GM23248 (cell line): ENCODE results near the gene ESRRB. TPM values are rescaled to one million over a fixed set of nuclear protein-coding genes. Genes with fewer than 3 reads are reported as not detected.

Experiments
- DNase-seq: peaks from one replicate; pipeline ENCODE4 v3.0.0-alpha.2; 2015
- H2AFZ ChIP-seq: fragments of 200-600 bp; sonication (generic); 2 replicates; pipeline ENCODE4 v1.6.1; 2016; ENCODE audit warnings: antibody characterized with exemption
- H3F3A ChIP-seq: fragments of 200-600 bp; sonication (generic); 2 replicates; pipeline ENCODE4 v1.6.1; 2016; ENCODE audit warnings: mild to moderate bottlenecking, antibody characterized with exemption, mixed run types; ENCODE audit not compliant: insufficient read depth
- H3K27ac ChIP-seq: fragments of 200-600 bp; sonication (generic); 2 replicates; pipeline ENCODE4 v1.5.1; 2016; ENCODE audit warnings: mild to moderate bottlenecking
- H3K27me3 ChIP-seq: fragments of 200-600 bp; sonication (generic); replicated peaks from 2 replicates; pipeline ENCODE4 v1.6.1; 2016; ENCODE audit warnings: mild to moderate bottlenecking; ENCODE audit not compliant: insufficient read depth
- H3K36me3 ChIP-seq: fragments of 200-600 bp; sonication (generic); 2 replicates; pipeline ENCODE4 v1.6.1; 2016; ENCODE audit warnings: low read depth, mild to moderate bottlenecking
- H3K4me1 ChIP-seq: fragments of 200-600 bp; sonication (generic); 2 replicates; pipeline ENCODE4 v1.6.1; 2016; ENCODE audit warnings: mild to moderate bottlenecking; ENCODE audit not compliant: insufficient read depth
- H3K4me2 ChIP-seq: fragments of 200-600 bp; sonication (generic); one replicate; pipeline ENCODE4 v1.6.1; 2016; ENCODE audit warnings: mild to moderate bottlenecking; ENCODE audit not compliant: unreplicated experiment
- H3K4me3 ChIP-seq: fragments of 200-600 bp; sonication (generic); 2 replicates; pipeline ENCODE4 v1.5.1; 2016; ENCODE audit warnings: mild to moderate bottlenecking
- H3K79me2 ChIP-seq: fragments of 200-600 bp; sonication (generic); 2 replicates; pipeline ENCODE4 v1.6.1; 2016; ENCODE audit warnings: mild to moderate bottlenecking; ENCODE audit not compliant: insufficient read depth
- H3K9ac ChIP-seq: fragments of 200-600 bp; sonication (generic); 2 replicates; pipeline ENCODE4 v1.6.1; 2016; ENCODE audit warnings: mild to moderate bottlenecking
- H3K9me2 ChIP-seq: fragments of 200-600 bp; sonication (generic); 2 replicates; pipeline ENCODE4 v1.6.1; 2016; ENCODE audit warnings: mixed run types, mild to moderate bottlenecking, moderate library complexity; ENCODE audit not compliant: insufficient read depth
- H3K9me3 ChIP-seq: fragments of 200-600 bp; sonication (generic); one replicate; pipeline ENCODE4 v1.6.1; 2017; ENCODE audit warnings: low read depth
- H4K20me1 ChIP-seq: fragments of 200-600 bp; sonication (generic); 2 replicates; pipeline ENCODE4 v1.6.0; 2016; ENCODE audit not compliant: insufficient read depth
- EZH2 ChIP-seq: fragments of 200-600 bp; sonication (generic); IDR thresholded peaks from 2 replicates; pipeline ENCODE4 v1.6.1; 2018; ENCODE audit warnings: antibody characterized with exemption, mild to moderate bottlenecking; ENCODE audit not compliant: insufficient read depth, poor library complexity, severe bottlenecking
- EZH2phosphoT487 ChIP-seq: fragments of 200-600 bp; sonication (generic); IDR thresholded peaks from 2 replicates; pipeline ENCODE4 v1.6.1; 2018; ENCODE audit warnings: antibody characterized with exemption, moderate library complexity, mild to moderate bottlenecking, low read depth; ENCODE audit not compliant: insufficient read depth
- WGBS, 2 experiments: methylation state at CpG; one replicate each; pipeline ENCODE4 v1.1.6; 2015 to 2017; ENCODE audit warnings: low lambda C conversion rate in 2 of 2, low coverage in 1 of 2; ENCODE audit errors: missing lambda C conversion rate in 2 of 2; 5-methylcytosine and 5-hydroxymethylcytosine counted together
- in situ Hi-C: fragments of 300-500 bp; cut with MboI; formaldehyde crosslinking; loops from 2 replicates; pipeline ENCODE4 v1.15.0; 2020
- polyA plus RNA-seq: library from polyadenylated mRNA; unstranded; fragments of >200 nt; fragmentation: Nextera tagmentation; extraction: Ambion mirVana; gene quantifications from 2 replicates; pipeline ENCODE4 v1.2.1, GENCODE V29; 2016
- total RNA-seq: library from RNA; depleted of rRNA; stranded (reverse); fragments of >200 nt; shearing (Covaris generic); gene quantifications from 2 replicates; pipeline ENCODE4 v1.2.3, GENCODE V29; 2014

The ESRRB gene
- total and polyA plus RNA-seq, 2 experiments from 2014 or later: not detected

DNA sequence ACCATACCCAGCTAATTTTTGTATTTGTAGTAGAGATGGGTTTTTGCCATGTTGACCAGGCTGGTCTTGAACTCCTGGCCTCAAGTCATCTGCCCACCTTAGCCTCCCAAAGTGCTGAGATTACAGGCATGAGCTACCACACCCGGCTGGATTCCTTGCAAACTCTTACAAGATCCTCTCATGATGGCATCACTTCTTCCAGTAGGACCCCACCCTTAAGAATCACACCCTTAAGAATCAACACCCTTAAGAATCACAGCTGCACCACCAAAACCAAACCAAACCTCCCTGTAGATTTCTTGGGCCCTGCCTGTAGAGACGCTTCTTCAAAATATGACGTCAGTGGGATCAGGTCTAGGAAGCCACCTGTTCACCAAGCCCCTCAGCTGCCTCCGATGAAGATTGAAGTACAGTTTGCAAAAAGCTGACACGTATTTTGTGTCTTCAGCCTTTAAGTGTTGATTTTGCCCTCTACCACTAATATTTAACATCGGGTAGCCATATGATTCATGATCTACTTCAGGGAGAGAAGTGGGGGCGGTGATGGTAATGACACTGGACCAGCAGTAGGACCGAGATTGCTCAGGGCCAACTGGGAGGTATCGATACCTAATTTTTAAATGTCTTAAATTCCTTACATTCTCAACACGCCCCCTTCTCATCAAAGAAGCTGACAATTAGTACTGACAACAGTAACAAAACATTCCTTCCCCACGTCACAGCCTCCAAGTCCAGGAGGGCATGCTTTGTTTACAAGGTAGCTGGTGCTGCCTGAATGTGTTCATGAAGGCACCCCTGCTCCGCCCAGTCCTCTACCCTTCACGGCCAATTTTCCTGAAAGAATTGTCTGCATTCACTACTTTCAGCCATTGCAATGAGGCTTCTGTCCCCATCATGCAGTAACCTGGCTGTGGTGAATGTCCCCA, 57.2 kb downstream of the ESRRB start:
- no peaks in the 10 kb centered on the region for H3K79me2 ChIP-seq
- H3K27ac ChIP-seq: no peak overlapping the region
- no peaks in the 10 kb centered on the region for H4K20me1 ChIP-seq
- no peaks in the 10 kb centered on the region for H3K9me3 ChIP-seq
- no peaks in the 10 kb centered on the region for H3K4me1 ChIP-seq
- no peaks in the 10 kb centered on the region for H3K36me3 ChIP-seq
- no peaks in the 10 kb centered on the region for H3F3A ChIP-seq
- in situ Hi-C loops: no loop called here
- H3K4me3 ChIP-seq: no peak overlapping the region
- DNase-seq: no peak
- H2AFZ ChIP-seq: no peak overlapping the region
- TF ChIP-seq EZH2 (no peak), EZH2phosphoT487 (no peak)
- H3K4me2 ChIP-seq: no peak overlapping the region
- WGBS, 2 experiments: 53 to 55% methylated on average over 13 of the region's 13 CpGs
- no peaks in the 10 kb centered on the region for H3K9me2 ChIP-seq
- peaks cover 10% of the 10 kb centered on the region; the same call in 1 of the 2 replicates for H3K27me3 ChIP-seq
- H3K9ac ChIP-seq: no peak overlapping the region

DNA sequence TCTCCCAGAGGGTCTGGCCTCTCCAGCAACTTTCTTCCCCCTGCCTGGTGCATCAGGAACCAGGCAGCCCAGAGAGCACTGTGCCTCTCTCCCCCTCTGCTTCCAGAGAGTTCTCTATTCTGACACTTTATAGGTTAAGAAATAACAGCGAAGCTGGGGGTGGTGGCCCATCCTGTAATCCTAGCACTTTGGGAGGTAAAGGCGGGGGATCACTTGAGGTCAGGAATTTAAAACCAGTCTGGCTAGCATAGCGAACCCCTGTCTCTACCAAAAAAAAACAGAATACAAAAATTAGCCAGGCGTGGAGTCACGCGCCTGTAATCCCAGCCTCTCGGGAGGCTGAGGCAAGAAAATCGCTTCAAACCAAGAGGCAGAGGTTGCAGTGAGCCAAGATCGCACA, 58.3 kb downstream of the ESRRB start:
- H3K9me2 ChIP-seq: no peaks in the 10 kb centered on the region
- no peak overlapping the region for H3K4me3 ChIP-seq
- H3K27me3 ChIP-seq: peaks cover 10% of the 10 kb centered on the region; the same call in 1 of the 2 replicates
- H3F3A ChIP-seq: no peaks in the 10 kb centered on the region
- no peak overlapping the region for H3K9ac ChIP-seq
- H2AFZ ChIP-seq: no peak overlapping the region
- H3K27ac ChIP-seq: no peak overlapping the region
- H4K20me1 ChIP-seq: no peaks in the 10 kb centered on the region
- TF ChIP-seq EZH2phosphoT487 (no peak), EZH2 (no peak)
- H3K9me3 ChIP-seq: no peaks in the 10 kb centered on the region
- no peaks in the 10 kb centered on the region for H3K36me3 ChIP-seq
- no peaks in the 10 kb centered on the region for H3K79me2 ChIP-seq
- no peaks in the 10 kb centered on the region for H3K4me1 ChIP-seq
- H3K4me2 ChIP-seq: no peak overlapping the region
- WGBS, 2 experiments: 49 to 51% methylated on average over 9 of the region's 9 CpGs
- in situ Hi-C loops: no loop called here
- no peak for DNase-seq

DNA sequence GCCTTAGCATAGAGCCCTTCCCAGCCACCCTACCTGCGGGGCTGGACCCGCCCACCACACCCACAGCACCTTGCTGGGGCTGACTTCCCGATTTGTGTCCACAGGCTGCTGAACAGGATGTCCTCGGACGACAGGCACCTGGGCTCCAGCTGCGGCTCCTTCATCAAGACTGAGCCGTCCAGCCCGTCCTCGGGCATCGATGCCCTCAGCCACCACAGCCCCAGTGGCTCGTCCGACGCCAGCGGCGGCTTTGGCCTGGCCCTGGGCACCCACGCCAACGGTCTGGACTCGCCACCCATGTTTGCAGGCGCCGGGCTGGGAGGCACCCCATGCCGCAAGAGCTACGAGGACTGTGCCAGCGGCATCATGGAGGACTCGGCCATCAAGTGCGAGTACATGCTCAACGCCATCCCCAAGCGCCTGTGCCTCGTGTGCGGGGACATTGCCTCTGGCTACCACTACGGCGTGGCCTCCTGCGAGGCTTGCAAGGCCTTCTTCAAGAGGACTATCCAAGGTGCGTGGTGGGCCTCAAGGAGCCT, 63.4 kb downstream of the ESRRB start:
- Histone ChIP-seq H3K9me2 (no peaks in the 10 kb centered on the region), H3K4me2 (no peak overlapping the region), H3K36me3 (no peaks in the 10 kb centered on the region), H3K4me1 (no peaks in the 10 kb centered on the region), H3K27ac (no peak overlapping the region), H3K4me3 (no peak overlapping the region), H3K27me3 (0 out of 2 replicates have a peak, but pooled peaks cover 14% of the 10 kb centered on the region), H3K9ac (no peak overlapping the region), H3F3A (no peaks in the 10 kb centered on the region), H3K9me3 (no peaks in the 10 kb centered on the region), H2AFZ (no peak overlapping the region), H3K79me2 (no peaks in the 10 kb centered on the region), H4K20me1 (no peaks in the 10 kb centered on the region)
- 72 to 76% methylated on average over 32 to 33 of the region's 33 CpGs for WGBS, 2 experiments
- TF ChIP-seq EZH2 (no peak), EZH2phosphoT487 (no peak)
- DNase-seq: no peak
- in situ Hi-C loops: no loop called here

DNA sequence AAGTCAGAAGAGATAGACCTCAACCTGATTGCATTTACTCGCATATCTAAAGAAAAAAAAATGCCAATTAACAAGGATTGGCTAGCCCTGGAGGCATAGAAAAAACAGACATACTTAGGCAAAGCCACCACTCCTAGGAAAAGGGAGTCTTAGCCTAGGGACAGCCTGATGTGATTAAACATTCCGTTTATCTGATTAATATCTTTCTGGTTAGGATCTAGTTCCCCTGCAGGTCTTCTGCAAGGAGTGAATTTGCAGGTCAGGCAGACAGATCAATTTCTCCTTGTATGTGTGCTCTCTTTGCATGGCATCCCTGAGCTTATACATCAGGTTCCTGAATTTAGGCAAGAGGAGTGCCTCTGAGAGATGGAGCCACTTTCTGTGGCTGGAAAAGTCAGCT, 70.5 kb downstream of the ESRRB start:
- 51 to 58% methylated on average over 2 of the region's 2 CpGs for WGBS, 2 experiments
- in situ Hi-C loops: no loop called here

More for the DNA sequence above, 70.5 kb downstream of the ESRRB start:
- no peak for TF ChIP-seq EZH2
- TF ChIP-seq EZH2phosphoT487: no peak
- Histone ChIP-seq H3K27me3 (peaks cover 10% of the 10 kb centered on the region; the same call in 1 of the 2 replicates), H2AFZ (no peak overlapping the region), H3K36me3 (no peaks in the 10 kb centered on the region), H3F3A (no peaks in the 10 kb centered on the region), H3K79me2 (no peaks in the 10 kb centered on the region), H3K27ac (no peak overlapping the region), H3K4me3 (no peak overlapping the region), H3K9me3 (no peaks in the 10 kb centered on the region), H3K4me1 (no peaks in the 10 kb centered on the region), H4K20me1 (no peaks in the 10 kb centered on the region), H3K4me2 (no peak overlapping the region), H3K9me2 (no peaks in the 10 kb centered on the region), H3K9ac (no peak overlapping the region)
- DNase-seq: no peak
